NCI-H2196 treated with DMSO at 0.1 percent for 48 hours (cell line): ENCODE data around the gene SORCS2.
"Not testable (repeated sequence)": the region's sequence is repeated elsewhere in the genome, so short reads cannot be mapped to it uniquely, and the experiment has no call there.

Experiments
- DNase-seq: peaks from one replicate; lab custom pipeline; 2025; ENCODE audit not compliant: unreplicated experiment; lab: John Stamatoyannopoulos, UW

SORCS2 gene

GRCh38 chr4:7561557-7561956 is 369.2 kb downstream of the SORCS2 start:
- no peak for DNase-seq

- no peak for DNase-seq
Observed at GRCh38 chr4:7564242-7564641, 371.9 kb downstream of the SORCS2 start.

- DNase-seq: no peak
Observed at GRCh38 chr4:7565483-7565882, 373.1 kb downstream of the SORCS2 start.

- no peak for DNase-seq
Observed at GRCh38 chr4:7569810-7570783, 377.8 kb downstream of the SORCS2 start.

GRCh38 chr4:7571001-7571400 is 378.7 kb downstream of the SORCS2 start:
- DNase-seq: no peak

- DNase-seq: no peak
Observed at GRCh38 chr4:7571701-7572100, 379.4 kb downstream of the SORCS2 start.

GRCh38 chr4:7572894-7573293 is 380.6 kb downstream of the SORCS2 start:
- no peak for DNase-seq

- DNase-seq: no peak
Observed at GRCh38 chr4:7573576-7574091, 381.3 kb downstream of the SORCS2 start.

- no peak for DNase-seq
Observed at GRCh38 chr4:7574287-7575014, 382.1 kb downstream of the SORCS2 start.

GRCh38 chr4:7575426-7575825 is 383.1 kb downstream of the SORCS2 start:
- DNase-seq: no peak

- DNase-seq: not testable (repeated sequence)
Observed at GRCh38 chr4:7577361-7578039, 385.2 kb downstream of the SORCS2 start.

- no peak for DNase-seq
Observed at GRCh38 chr4:7581477-7581876, 389.1 kb downstream of the SORCS2 start.

GRCh38 chr4:7582313-7583097 is 390.2 kb downstream of the SORCS2 start:
- DNase-seq: no peak

GRCh38 chr4:7584098-7584497 is 391.8 kb downstream of the SORCS2 start:
- DNase-seq: no peak

GRCh38 chr4:7584606-7585159 is 392.3 kb downstream of the SORCS2 start:
- DNase-seq: no peak

- no peak for DNase-seq
Observed at GRCh38 chr4:7585768-7586167, 393.4 kb downstream of the SORCS2 start.

- no peak for DNase-seq
Observed at GRCh38 chr4:7587433-7588405, 395.4 kb downstream of the SORCS2 start.

GRCh38 chr4:7590189-7590588 is 397.9 kb downstream of the SORCS2 start:
- no peak for DNase-seq

GRCh38 chr4:7590899-7591298 is 398.6 kb downstream of the SORCS2 start:
- no peak for DNase-seq
